Measurements from ENCODE around the gene DNAH17. TPM values are rescaled to one million over a fixed set of nuclear protein-coding genes. Genes with fewer than 3 reads are reported as not detected.

Gene DNAH17
- total RNA-seq, 1 experiment from 2014 or later: 0.41 TPM

DNA sequence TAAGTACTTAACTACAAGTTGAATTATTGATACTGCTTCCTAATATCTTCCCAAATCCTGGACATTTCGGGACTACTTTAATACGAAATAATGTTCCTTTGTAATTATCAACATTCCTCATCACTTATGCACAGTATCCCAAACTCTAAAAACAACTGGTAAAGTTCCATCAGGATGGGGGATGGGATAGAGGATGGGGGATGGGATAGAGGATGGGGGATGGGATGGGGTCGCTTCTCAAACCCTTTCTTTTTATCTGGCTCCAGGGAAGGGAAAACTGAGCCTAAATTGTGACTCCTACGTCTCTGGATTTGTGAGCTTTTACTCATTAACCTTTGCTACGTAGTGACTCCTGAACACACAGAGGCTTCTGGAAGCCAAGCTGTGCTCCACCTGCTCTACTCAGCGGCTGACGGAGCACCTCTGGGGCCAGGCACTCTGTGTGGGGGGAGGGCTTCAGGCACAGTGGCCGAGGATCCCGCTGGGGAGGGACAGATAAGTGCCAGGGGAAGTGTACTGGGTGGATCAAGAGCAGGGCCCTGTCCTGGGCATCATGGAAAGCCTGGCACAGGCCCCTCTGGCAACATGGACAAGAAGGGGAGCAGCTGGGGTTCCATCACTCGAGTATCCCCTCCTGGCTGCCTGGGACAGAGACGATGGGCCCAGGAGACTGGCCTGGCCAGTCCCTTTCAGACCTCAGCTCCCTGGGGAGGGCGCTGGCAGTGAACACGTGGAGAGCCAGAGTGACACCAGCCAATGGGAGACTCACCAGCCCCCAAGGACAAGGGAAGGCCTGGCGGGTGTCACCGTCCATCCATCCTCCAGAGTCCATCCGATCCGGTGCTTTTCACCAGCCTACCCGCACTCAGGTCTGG is 142.5 kb downstream of the DNAH17 start:
- in situ Hi-C loops (cut with HindIII; ENCODE audit: low pct_unique_long_range_greater_than_20kb, low sequenced_read_pairs): no loop called here
- DNase-seq (ENCODE audit: low read depth): no peak

DNA sequence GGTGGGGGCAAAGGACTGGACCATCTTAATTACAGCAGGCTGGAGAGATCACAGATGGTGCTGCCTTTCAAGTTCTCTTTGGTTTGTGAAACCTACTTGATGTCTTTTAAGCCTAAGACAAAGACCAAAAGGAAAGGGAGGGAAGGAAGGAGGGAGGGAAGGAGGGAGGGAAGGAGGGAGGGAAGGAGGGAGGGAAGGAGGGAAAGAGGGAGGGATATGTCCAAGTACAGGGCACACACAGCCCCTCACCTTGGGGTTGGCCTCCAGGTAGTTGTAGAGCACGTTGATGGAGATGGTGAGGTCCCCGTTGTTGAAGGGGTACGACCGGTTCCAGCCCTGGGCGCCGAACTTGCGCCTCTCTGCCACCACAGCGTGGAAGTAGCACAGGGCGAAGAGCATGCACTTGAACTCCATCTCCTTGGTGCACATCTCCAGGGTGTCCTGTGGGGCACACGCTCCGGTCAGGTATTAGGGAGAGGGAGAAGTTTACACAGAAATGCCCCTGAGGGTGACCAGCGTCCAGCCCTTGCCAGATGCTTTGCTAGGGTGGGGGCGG is 143.3 kb downstream of the DNAH17 start:
- in situ Hi-C loops (cut with HindIII; ENCODE audit: low pct_unique_long_range_greater_than_20kb, low sequenced_read_pairs): no loop called here
- DNase-seq (ENCODE audit: low read depth): no peak

DNA sequence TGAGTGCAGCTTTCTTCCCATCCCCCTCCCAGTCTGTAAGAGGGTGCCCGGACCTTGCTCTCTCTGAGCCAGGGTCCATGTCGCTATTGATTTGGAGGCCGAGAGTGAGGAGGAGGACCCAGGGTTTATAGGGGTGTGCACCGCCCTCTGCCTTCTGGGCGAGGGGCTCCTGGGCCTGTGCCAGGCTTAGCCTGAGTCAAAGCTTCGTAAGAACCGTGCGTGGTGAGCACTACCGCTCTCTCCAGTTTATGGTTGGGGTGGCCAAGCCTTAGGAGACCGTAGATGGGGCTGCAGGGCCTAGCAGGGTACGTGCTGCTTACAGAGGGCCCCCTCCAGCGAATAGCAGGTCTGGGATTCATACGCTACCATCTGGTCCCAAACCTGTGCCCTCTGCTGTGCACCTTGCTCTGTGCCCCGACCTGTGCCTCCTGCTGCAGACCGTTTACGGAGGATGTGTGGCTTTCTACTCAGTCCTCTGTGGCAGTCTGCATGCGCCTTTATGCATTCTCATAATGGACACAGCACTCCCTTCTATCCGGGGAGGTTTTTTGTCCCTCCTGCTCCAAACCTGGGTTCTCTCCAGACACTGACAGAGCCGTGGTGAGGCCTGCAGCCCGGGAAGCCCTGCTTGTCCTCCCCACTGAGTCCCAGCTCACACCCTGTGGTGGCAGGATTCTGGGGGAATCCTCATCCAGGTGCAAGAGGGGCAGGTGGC is 144.0 kb downstream of the DNAH17 start:
- DNase-seq (ENCODE audit: low read depth): no peak
- in situ Hi-C loops (cut with HindIII; ENCODE audit: low pct_unique_long_range_greater_than_20kb, low sequenced_read_pairs): no loop called here

DNA sequence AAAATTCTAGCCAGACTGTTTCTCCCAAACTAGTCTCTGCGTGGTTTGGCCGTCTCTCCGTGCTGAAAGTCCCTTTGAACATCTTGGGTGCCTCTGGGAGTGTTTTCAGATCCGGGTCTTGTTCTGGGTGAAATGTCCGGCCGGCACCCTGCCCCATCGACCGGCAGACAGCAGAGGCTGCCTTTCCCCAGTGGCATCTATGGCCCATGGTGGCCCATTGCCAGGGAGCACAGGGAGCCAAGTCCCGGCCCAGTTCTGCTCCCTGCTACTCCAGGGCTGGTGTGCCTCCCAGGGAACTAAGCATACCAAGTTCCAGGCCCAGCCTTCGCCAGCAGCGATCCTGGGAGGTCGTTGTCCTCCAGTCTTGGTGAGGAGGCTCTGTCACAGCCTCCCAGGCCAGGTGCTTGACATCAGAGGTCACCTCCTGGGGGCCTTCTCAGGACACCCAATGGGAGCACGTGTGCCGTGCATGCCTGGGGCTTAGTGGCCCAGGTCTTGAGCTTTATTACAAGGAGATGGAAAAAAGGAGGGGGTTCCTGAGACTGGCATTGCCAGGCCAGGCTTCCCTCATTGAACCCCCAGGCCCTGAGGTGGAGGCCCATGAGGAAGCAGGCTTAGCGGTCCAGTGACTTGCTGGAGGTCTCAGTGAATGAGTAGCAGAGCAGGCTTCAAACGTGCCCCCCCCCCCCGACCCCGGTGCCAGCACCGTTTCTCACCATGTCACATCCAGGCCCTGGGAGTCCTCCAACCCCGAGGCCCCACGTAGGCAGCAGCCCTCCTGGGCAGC is 144.8 kb downstream of the DNAH17 start:
- in situ Hi-C loops (cut with HindIII; ENCODE audit: low pct_unique_long_range_greater_than_20kb, low sequenced_read_pairs): no loop called here
- DNase-seq (ENCODE audit: low read depth): no peak

DNA sequence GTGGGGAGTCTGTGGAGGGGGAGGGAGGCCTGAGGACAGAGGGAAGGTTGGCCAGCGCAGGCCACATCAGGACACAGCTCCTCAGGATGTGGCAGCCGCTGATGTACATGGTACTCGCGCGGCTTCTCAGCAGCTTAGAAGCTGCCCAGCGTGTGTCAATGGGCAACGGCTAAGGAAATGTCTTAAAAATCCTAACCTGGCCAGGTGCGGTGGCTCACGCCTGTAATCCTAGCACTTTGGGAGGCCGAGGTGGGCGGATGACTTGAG is 145.6 kb downstream of the DNAH17 start:
- in situ Hi-C loops (cut with HindIII; ENCODE audit: low pct_unique_long_range_greater_than_20kb, low sequenced_read_pairs): no loop called here
- DNase-seq (ENCODE audit: low read depth): no peak

DNA sequence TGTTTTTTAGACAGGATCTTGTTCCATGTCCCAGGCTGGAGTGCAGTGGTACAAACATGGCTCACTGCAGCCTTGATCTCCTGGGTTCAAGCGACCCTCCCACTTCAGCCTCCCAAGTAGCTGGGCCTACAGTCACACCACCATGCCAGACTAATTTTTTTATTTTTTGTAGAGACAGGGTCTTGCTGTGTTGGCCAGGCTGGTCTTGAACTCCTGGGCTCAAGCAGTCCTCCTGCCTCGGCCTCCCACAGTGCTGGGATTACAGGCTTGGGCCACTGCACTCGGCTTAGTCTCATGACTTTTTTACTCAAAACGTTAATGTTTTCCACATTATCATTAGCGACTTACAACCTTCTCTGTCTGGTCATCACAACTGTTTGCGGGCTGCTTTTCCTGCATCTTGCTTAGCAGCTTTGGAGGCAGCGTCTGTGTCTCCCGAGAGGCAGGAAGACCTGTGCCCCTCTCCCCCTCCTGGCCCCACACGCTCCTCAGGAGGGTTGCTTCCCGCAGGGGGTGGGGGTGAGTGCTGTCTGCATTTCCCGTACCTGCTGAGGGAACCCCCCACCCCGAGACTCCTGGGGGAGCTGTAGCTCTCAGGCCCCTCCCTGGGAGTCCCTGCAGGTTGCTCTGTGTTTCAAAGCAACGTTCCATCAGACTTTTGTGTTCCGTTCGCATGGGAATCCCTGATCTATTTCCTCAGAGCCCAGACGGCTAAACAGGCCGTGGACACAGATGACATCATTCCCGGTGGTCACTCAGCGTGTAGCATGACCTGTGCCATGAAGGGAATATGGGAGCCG is 146.1 kb downstream of the DNAH17 start:
- in situ Hi-C loops (cut with HindIII; ENCODE audit: low pct_unique_long_range_greater_than_20kb, low sequenced_read_pairs): no loop called here

DNA sequence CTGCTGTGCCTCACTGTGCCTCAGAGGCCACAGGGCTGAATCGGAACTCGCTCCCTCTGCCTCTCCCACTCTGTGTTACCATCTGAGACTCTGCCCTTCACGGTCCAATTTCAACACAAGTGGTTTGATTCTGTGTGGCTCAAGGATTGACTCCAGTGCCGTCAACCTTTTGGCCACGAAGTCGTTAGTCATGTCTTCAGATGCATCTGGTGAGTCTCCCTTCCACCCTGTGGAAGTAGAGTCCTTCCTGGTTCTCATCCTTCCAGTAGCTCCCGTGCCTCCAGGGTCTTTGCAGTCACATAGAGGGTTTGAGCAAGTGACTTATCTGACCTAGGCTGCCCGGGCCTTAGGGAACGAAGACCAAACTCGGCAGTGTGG is 147.6 kb downstream of the DNAH17 start:
- no peak for DNase-seq (ENCODE audit: low read depth)
- in situ Hi-C loops (cut with HindIII; ENCODE audit: low pct_unique_long_range_greater_than_20kb, low sequenced_read_pairs): no loop called here

More for the DNA sequence above, 146.1 kb downstream of the DNAH17 start:
- DNase-seq (ENCODE audit: low read depth): no peak

DNA sequence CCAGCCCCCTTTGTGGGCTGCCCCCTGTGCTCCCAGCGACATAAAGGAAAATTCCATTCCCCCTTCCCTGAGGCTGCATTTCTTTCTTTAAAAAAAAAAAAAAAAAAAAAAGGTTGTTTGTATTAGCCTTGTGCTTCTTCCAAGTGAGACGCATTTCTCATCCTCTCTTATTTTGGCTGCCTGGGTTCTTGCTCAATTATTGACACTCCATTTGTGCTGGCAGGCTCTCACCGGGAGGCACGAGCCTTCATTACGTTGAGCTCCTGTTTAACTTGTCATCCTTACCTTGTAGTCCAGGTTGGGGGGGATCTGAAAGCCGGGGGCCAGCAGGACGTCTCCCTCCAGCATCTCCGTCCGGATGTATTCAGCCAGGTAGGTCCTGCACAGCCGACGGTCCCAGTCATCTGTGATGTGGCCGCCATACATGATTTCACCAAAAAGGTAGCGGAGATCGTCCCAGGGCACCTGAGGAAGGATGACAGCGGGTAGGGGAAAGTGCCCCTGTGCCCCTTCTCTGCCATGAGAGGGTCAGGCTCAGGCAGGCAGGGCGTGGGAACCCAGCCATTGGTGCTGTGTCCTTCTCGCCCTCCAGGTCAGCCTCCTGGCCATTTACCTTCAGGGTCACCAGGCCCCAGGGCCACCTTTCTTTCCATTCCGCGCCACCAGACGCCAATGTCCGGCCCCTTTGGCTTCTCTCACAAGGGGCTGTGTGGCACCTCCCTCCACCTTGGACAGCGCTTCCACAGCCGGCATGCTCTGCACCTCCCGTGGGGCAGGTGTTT is 148.2 kb downstream of the DNAH17 start:
- no peak for DNase-seq (ENCODE audit: low read depth)
- in situ Hi-C loops (cut with HindIII; ENCODE audit: low pct_unique_long_range_greater_than_20kb, low sequenced_read_pairs): no loop called here

DNA sequence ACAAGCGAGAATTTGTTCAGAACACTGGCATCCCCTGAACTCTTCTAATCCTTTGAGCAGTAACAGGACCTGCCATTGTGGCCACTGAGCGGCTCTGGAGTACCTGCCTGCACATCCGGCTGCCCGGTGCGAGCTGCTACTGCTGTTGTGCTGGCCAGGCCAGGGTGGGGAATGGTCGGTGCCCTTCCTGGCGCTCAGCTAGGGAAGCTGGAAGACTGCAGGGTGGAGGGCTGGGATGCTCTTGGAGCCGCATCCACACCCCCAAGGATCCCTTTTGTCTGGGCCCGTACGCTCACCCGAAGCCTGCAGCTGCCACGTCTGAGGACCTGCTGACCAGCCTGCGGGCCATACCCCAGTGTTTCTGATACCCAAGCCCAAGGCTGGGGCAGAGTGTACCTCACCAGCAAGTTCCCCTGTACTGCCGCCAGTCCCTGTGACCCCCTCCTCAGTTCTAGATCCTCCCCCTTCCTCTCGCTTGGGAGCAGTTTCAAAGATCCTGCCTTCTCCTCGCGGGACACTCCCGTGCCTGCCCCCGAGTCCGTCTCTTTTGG is 149.1 kb downstream of the DNAH17 start:
- in situ Hi-C loops (cut with HindIII; ENCODE audit: low pct_unique_long_range_greater_than_20kb, low sequenced_read_pairs): no loop called here
- no peak for DNase-seq (ENCODE audit: low read depth)

DNA sequence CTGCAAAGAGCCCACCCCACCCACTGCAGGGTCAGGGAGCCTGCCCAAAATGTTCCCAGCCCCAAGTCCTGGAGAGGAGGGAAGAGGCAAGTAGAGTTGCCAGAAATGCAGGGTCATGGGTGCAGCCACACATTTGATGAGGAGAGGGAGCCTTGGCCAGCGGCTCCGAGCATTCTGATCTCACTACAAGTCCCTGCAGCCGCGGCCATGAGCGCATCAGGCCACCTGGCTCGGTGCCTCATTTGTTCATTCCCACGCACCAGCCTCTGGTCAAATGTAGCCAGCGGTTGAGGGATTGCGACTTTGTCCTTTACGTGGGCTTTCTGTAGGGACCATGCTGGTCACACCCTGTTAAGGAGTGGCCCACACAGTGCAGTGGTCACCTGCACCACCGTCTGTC is 150.1 kb downstream of the DNAH17 start:
- DNase-seq (ENCODE audit: low read depth): no peak
- in situ Hi-C loops (cut with HindIII; ENCODE audit: low pct_unique_long_range_greater_than_20kb, low sequenced_read_pairs): no loop called here

DNA sequence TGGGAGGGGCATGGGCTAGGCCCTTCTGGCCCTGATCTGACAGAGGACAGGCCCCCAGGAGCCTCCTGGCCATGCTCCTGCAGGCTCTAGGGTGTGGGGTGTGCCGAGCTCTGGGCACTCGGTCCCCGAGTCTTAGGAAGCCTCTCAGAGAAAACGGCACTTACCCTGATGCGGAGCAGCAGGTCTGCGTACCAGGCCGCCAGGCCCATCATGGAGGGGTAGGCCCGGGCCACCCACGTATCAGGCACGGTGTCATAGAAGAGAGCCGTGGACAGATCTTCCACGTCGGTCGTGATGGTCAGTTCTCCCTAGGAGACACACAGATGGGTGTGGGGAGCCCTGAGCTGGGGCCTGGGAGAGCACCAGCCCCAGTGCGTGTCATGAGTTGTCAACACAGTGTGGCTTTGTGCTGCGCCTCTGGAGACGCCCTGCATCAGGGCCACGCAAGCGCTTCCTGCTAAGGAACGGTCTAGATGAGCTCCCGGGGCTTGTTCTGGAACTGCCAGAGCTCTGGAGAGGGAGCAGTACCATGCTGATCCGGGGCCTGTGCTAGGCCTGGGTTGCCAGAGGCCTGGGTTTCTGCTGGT is 150.8 kb downstream of the DNAH17 start:
- DNase-seq (ENCODE audit: low read depth): no peak
- in situ Hi-C loops (cut with HindIII; ENCODE audit: low pct_unique_long_range_greater_than_20kb, low sequenced_read_pairs): no loop called here

DNA sequence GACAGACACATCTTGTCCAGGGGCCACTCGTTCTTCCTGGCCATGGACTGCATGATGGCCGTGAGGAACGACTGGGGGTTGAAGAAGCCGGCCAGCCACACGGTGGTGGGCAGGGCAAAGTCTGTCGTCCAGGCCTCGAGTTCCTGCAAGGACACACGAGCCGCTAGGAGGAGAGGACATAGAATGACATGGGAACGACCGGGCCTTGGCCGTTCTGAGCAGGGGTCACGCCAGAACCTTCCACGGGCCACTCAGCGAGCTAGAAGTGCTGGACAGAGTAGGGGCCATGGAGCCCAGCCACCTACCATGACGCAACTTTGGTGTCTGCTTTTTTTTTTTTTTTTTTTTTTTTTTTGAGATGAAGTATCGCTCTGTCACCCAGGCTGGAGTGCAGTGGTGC is 151.8 kb downstream of the DNAH17 start:
- in situ Hi-C loops (cut with HindIII; ENCODE audit: low pct_unique_long_range_greater_than_20kb, low sequenced_read_pairs): no loop called here
- no peak for DNase-seq (ENCODE audit: low read depth)

DNA sequence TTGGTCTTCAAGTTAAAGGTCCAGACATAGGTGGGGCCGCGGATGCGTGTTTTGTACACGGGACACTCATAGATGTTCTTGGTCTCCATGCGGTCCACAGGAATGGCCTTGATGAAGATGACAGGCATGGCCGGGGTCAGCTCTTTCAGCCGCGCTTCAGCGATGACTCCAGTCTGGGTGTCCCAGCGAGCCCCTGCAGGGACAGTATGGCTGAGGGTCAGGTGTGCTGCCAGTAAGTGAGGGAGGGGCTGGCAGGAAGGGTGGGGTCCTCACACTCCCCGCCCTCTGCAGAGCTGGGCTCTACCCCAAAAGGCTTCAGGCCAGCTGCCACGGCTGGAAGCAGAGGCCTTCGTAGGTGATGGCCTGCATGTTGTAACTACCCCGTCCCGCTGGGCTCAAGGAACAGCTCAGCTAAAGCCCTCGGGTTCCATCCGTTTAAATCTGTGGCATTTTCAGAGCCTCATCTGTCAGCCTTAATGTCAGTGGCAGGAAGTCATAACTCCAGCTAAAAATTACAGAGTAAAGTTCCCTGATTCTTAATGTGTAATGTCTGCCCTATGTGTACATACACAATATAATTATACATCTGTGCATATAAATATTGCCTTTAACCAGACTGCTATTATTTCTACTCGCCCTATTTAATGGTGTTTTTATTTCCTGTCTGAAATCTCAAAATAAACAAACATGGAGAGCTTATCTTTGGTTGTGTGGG is 153.1 kb downstream of the DNAH17 start:
- DNase-seq (ENCODE audit: low read depth): no peak
- in situ Hi-C loops (cut with HindIII; ENCODE audit: low pct_unique_long_range_greater_than_20kb, low sequenced_read_pairs): no loop called here

DNA sequence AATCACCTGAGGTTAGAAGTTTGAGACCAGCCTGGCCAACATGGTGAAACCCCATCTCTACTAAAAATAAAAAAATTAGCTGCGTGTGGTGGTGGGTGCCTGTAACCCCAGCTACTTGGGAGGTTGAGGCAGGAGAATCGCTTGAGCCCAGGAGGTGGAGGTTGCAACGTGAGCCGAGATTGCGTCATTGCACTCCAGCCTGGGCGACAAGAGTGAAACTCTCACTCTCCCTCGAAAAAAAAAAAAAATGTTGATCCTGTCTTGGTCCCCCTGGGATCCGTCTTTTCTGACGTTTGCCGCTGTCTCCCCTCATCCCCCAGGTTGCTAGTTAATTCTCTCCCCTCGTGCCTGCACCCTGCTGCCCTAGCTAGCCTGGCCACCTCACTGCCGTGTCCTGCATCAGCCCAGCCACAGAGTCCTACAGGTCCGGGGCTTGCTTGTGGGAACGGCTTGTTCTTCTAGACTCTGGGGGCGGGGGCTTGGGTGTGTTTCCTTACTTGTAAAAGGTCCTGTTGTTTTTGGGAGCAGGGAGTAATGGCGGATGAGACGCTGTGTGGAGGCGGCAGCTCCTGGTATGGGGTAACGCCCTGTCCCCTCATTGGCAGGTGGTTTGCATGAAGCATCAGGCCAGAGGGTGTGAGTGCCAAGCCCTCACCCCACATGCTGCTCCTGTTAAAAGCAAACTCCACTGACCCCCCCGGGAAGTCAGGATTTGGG is 154.2 kb downstream of the DNAH17 start:
- in situ Hi-C loops (cut with HindIII; ENCODE audit: low pct_unique_long_range_greater_than_20kb, low sequenced_read_pairs): no loop called here
- no peak for DNase-seq (ENCODE audit: low read depth)

DNA sequence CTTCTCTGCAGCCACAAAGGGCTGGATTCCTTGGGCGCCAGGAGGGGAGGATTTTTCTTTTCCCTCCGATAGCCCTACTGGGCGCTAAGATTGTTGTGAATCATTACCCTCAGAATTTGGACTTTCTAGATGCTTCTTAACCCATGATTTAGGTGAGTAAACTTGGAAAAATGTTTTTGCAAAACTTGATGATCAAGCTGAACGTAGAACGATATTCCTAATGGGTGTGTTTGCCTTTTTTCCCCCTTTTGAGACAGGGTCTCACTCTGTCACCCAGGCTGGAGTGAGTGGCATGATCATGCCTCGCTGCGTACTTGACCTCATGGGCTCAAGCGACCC is 155.0 kb downstream of the DNAH17 start:
- DNase-seq (ENCODE audit: low read depth): no peak
- in situ Hi-C loops (cut with HindIII; ENCODE audit: low pct_unique_long_range_greater_than_20kb, low sequenced_read_pairs): no loop called here
